ENCODE data around the gene CDCA5. TPM values are rescaled to one million over a fixed set of nuclear protein-coding genes. Genes with fewer than 3 reads are reported as not detected.
A peak's percentile ranks its signal among the peaks of the same experiment; 100 is the strongest.

Gene CDCA5
- total and polyA plus RNA-seq, 2 of the 4 experiments (the other 2 are of a cell fraction), result 9.1 to 14.0 TPM

GRCh38 chr11:65058419-65059054 is 25.3 kb downstream of the CDCA5 start, which contains the start of gene NAALADL1:
Gene NAALADL1 (minus strand): TSS chr11:65058553. CDS start chr11:65058521, 32 bp downstream.
- DNase-seq, result no peak
- CTCF ChIA-PET, result interaction anchor here (0.8 to 1.0 kb wide), 3 partner anchors 13 to 18 kb away, joined by 3 to 8 read pairs (median 3); no protein-coding TSS in a partner anchor
- H3K14ac ChIP-seq (replicated peaks; ENCODE audit: low read depth, low read length), result no peak within 1 kb of the TSS
- no peak for ATAC-seq (ENCODE audit: low read depth)
- H3K27ac ChIP-seq (ENCODE audit: insufficient read depth, low read length), result no peak within 1 kb of the TSS
- no peak within 1 kb of the TSS for H3K4me2 ChIP-seq (ENCODE audit: low read depth, low read length)
- no peak within 1 kb of the TSS for H2BK20ac ChIP-seq (ENCODE audit: low read depth, low read length)
- intact Hi-C loops (cut with micrococcal nuclease), result no loop called here
- no peak for TF ChIP-seq SMC3 (IDR thresholded peaks at IDR 0.05; ENCODE audit: low read depth, low read length)
- no peak for TF ChIP-seq CEBPB (IDR thresholded peaks at IDR 0.05; ENCODE audit: low read depth, low read length)
- no peak for TF ChIP-seq ELK1 (IDR thresholded peaks at IDR 0.05; ENCODE audit: borderline replicate concordance, low read depth, low read length)
- no peak for TF ChIP-seq RAD21 (IDR thresholded peaks at IDR 0.05; ENCODE audit: low read length)
- TF ChIP-seq POLR2A (IDR thresholded peaks at IDR 0.05; ENCODE audit: low read depth, low read length), result no peak
- no peak for TF ChIP-seq CTCF (conservative IDR thresholded peaks at IDR 0.05; ENCODE audit: low read depth, low read length)
- TF ChIP-seq BHLHE40 (IDR thresholded peaks at IDR 0.05; ENCODE audit: low read depth, low read length), result no peak
- TF ChIP-seq RFX5 (IDR thresholded peaks at IDR 0.05; ENCODE audit: low read depth, low read length), result no peak
- no peak for TF ChIP-seq FOS (IDR thresholded peaks at IDR 0.05; ENCODE audit: low read depth, low read length)
- TF ChIP-seq RCOR1 (IDR thresholded peaks at IDR 0.05; ENCODE audit: insufficient replicate concordance, low read length), result no peak
- no peak for TF ChIP-seq MAFK (IDR thresholded peaks at IDR 0.05; ENCODE audit: low read depth, low read length)
- TF ChIP-seq NFE2L2 (IDR thresholded peaks at IDR 0.05; ENCODE audit: low read depth, low read length), result no peak
- no peak for TF ChIP-seq USF2 (IDR thresholded peaks at IDR 0.05; ENCODE audit: low read depth, low read length)
- TF ChIP-seq MAZ (IDR thresholded peaks at IDR 0.05; ENCODE audit: borderline replicate concordance, low read depth, low read length), result no peak
- TF ChIP-seq CHD1 (IDR thresholded peaks at IDR 0.05; ENCODE audit: low read depth, low read length), result no peak
- TF ChIP-seq MXI1 (IDR thresholded peaks at IDR 0.05; ENCODE audit: borderline replicate concordance, low read depth, low read length), result no peak
- H3K56ac ChIP-seq (ENCODE audit: extremely low read depth, insufficient read depth, low read length), result no peak within 1 kb of the TSS
- H2AK5ac ChIP-seq (ENCODE audit: low read depth, low read length), result no peak within 1 kb of the TSS
- peaks cover 25% of the 10 kb centered on the region; the same call in 1 of the 2 replicates for H3K27me3 ChIP-seq (ENCODE audit: control insufficient read depth, insufficient read depth, low read length)
- H3K4me3 ChIP-seq (ENCODE audit: insufficient read depth, low read depth, low read length), result no peak within 1 kb of the TSS
- in situ Hi-C loops (cut with MboI; ENCODE audit: low sequenced_read_pairs), result no loop called here
- H3K9me3 ChIP-seq (ENCODE audit: control insufficient read depth, insufficient read depth, low read length), result no peaks in the 10 kb centered on the region
- POLR2A ChIA-PET (ENCODE audit: unreplicated experiment), result no interaction called here
- dilution Hi-C loops (cut with HindIII; ENCODE audit: low sequenced_read_pairs, unreplicated experiment), result no loop called here
- H2BK5ac ChIP-seq (ENCODE audit: low read depth, low read length, poor library complexity, severe bottlenecking), result no peak within 1 kb of the TSS
- H4K20me1 ChIP-seq (ENCODE audit: insufficient read depth, low read length), result no peaks in the 10 kb centered on the region
- H3K9me1 ChIP-seq (ENCODE audit: insufficient read depth, low read length), result peaks cover 5% of the 10 kb centered on the region; the same call in 1 of the 2 replicates
- no peak within 1 kb of the TSS for H3K4ac ChIP-seq (ENCODE audit: low read depth, low read length)
- H4K5ac ChIP-seq (ENCODE audit: low read depth, low read length), result no peak within 1 kb of the TSS
- H3K18ac ChIP-seq (ENCODE audit: low read depth, low read length), result no peak within 1 kb of the TSS
- H2BK120ac ChIP-seq (ENCODE audit: low read depth, low read length), result no peak within 1 kb of the TSS
- no peaks in the 10 kb centered on the region for H3K4me1 ChIP-seq (ENCODE audit: control insufficient read depth, insufficient read depth, low read length)
- H3K79me1 ChIP-seq (ENCODE audit: low read depth in 1 of 2, low read length in 2 of 2), result no peaks in the 10 kb centered on the region
- peak within 1 kb of the TSS; percentile 37 for H2AK9ac ChIP-seq (replicated peaks; ENCODE audit: low read depth, low read length, poor library complexity)
- no peak within 1 kb of the TSS for H2BK15ac ChIP-seq (ENCODE audit: low read depth, low read length)
- no peak within 1 kb of the TSS for H4K8ac ChIP-seq (ENCODE audit: low read depth in 2 of 2, low read length in 2 of 2)
- BruUV-seq (replicated peaks), result no TSS peak
- H3K9ac ChIP-seq (ENCODE audit: low read depth, low read length), result no peak within 1 kb of the TSS
- no peak within 1 kb of the TSS for H2AFZ ChIP-seq (replicated peaks; ENCODE audit: low read length, poor library complexity)
- H4K91ac ChIP-seq (ENCODE audit: insufficient read depth, low read depth, low read length), result no peak within 1 kb of the TSS
- H3K23ac ChIP-seq (ENCODE audit: low read depth, low read length), result no peak within 1 kb of the TSS; the same call in 1 of the 2 replicates
- no peaks in the 10 kb centered on the region for H3K36me3 ChIP-seq (ENCODE audit: control insufficient read depth, insufficient read depth, low read length)
- WGBS, 2 experiments (ENCODE audit: extremely low coverage in 2 of 2, insufficient read length in 1 of 2), result 30% methylated on average over 2 of the region's 8 CpGs; no CpG with 5 or more reads in 1 of the 2 experiments
